Measurements from ENCODE around the gene RIMBP2. TPM values are rescaled to one million over a fixed set of nuclear protein-coding genes. Genes with fewer than 3 reads are reported as not detected.

Gene RIMBP2
- total RNA-seq, 4 donors from 2014 or later = 0.29 to 8.2 (median 5.6) TPM

- no peaks in the 10 kb centered on the region for H3K36me3 ChIP-seq
- no peak overlapping the region for H3K4me3 ChIP-seq
- DNase-seq = no peak
- H3K4me1 ChIP-seq = no peaks in the 10 kb centered on the region
- H3K9me3 ChIP-seq = no peaks in the 10 kb centered on the region
- TF ChIP-seq CTCF (IDR thresholded peaks at IDR 0.05) (no peak), POLR2A (IDR thresholded peaks at IDR 0.05) (no peak)
- intact Hi-C loops (cut with DNase I; ENCODE audit: low total_unique reads) = no loop called here
- H3K27me3 ChIP-seq = no peaks in the 10 kb centered on the region
- no peak overlapping the region for H3K27ac ChIP-seq
Measured at GRCh38 chr12:130440411-130441080, 275.6 kb downstream of the RIMBP2 start.

- DNase-seq = no peak
- H3K27ac ChIP-seq = no peak overlapping the region
- intact Hi-C loops (cut with DNase I; ENCODE audit: low total_unique reads) = no loop called here
- H3K9me3 ChIP-seq = no peaks in the 10 kb centered on the region
- H3K36me3 ChIP-seq = no peaks in the 10 kb centered on the region
- H3K4me1 ChIP-seq = no peaks in the 10 kb centered on the region
- H3K4me3 ChIP-seq = no peak overlapping the region
- H3K27me3 ChIP-seq = no peaks in the 10 kb centered on the region
- TF ChIP-seq CTCF (IDR thresholded peaks at IDR 0.05) = no peak
- TF ChIP-seq POLR2A (IDR thresholded peaks at IDR 0.05) = no peak
Measured at GRCh38 chr12:130439250-130439649, 276.8 kb downstream of the RIMBP2 start.

- Histone ChIP-seq H3K36me3 (no peaks in the 10 kb centered on the region), H3K27ac (no peak overlapping the region), H3K9me3 (no peaks in the 10 kb centered on the region), H3K27me3 (no peaks in the 10 kb centered on the region), H3K4me3 (no peak overlapping the region), H3K4me1 (no peaks in the 10 kb centered on the region)
- intact Hi-C loops (cut with DNase I; ENCODE audit: low total_unique reads) = no loop called here
- TF ChIP-seq CTCF (IDR thresholded peaks at IDR 0.05) = no peak
- no peak for TF ChIP-seq POLR2A (IDR thresholded peaks at IDR 0.05)
- no peak for DNase-seq
Measured at GRCh38 chr12:130438711-130439110, 277.4 kb downstream of the RIMBP2 start.

GRCh38 chr12:130438243-130438620 lies 277.9 kb downstream of the RIMBP2 start:
- intact Hi-C loops (cut with DNase I; ENCODE audit: low total_unique reads) = no loop called here
- H3K36me3 ChIP-seq = no peaks in the 10 kb centered on the region
- no peaks in the 10 kb centered on the region for H3K27me3 ChIP-seq
- no peak overlapping the region for H3K4me3 ChIP-seq
- H3K9me3 ChIP-seq = no peaks in the 10 kb centered on the region
- H3K4me1 ChIP-seq = no peaks in the 10 kb centered on the region
- TF ChIP-seq CTCF (IDR thresholded peaks at IDR 0.05) (no peak), POLR2A (IDR thresholded peaks at IDR 0.05) (no peak)
- DNase-seq = no peak
- H3K27ac ChIP-seq = no peak overlapping the region

GRCh38 chr12:130437555-130438242 lies 278.4 kb downstream of the RIMBP2 start:
- H3K4me3 ChIP-seq = no peak overlapping the region
- no peak overlapping the region for H3K27ac ChIP-seq
- H3K36me3 ChIP-seq = no peaks in the 10 kb centered on the region
- no peak for TF ChIP-seq POLR2A (IDR thresholded peaks at IDR 0.05)
- TF ChIP-seq CTCF (IDR thresholded peaks at IDR 0.05) = no peak
- no peak for DNase-seq
- H3K27me3 ChIP-seq = no peaks in the 10 kb centered on the region
- no peaks in the 10 kb centered on the region for H3K9me3 ChIP-seq
- intact Hi-C loops (cut with DNase I; ENCODE audit: low total_unique reads) = no loop called here
- H3K4me1 ChIP-seq = no peaks in the 10 kb centered on the region

All from uterus (tissue), 4 donors.